Activated T-helper 1 cell treated with Interleukin-2 at 50 U/mL for 16 hours (primary cell): ENCODE results near the gene ACSM3.
A peak's percentile ranks its signal among the peaks of the same experiment; 100 is the strongest.

Source experiments
- DNase-seq: peaks from one replicate; pipeline ENCODE4 v3.0.0-alpha.2; 2020; ENCODE audit warnings: low read depth

The ACSM3 gene

DNA sequence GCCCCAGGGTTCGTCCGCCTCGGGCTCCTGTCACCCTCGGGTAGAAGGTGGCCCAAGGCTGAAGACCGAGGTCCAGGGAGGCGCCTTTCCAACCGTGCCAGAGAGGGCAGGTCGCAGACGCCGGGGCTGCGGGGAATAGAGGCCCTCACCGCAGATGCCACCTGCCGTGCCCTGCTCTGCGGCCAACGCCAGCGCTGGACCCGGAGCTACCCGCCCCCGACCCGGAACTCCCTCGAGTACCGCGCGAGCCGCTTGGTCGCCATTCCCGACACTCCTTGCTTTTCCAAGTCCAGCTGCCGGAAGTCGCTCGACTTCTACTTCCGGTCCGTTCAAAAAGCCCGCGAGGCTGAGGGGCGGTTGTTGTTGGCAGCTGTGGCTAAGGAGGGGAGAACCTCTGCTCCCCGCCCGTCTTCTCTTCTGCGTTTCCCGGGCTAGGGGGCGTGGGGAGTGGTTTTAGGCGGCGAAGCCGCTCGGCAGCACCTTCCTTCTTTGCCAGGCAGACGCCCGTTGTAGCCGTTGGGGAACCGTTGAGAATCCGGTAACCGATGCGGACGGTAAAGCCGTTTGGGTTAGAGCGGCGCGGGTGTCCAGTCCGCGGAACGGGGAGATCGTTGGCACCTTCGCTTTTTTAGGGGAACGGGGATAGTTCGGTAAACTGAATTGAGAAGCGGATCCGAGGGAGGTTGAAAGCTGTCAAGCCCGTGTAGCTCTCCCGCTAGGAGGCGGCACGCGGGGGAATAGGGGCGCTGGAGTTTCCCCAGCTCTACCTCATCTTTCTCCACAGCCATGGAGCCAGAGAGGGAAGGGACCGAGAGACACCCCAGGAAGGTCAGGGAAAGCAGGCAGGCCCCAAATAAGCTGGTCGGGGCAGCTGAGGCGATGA, 42.6 kb downstream of the ACSM3 start, which contains the start of the genes ERI2 and REXO5:
ERI2 (minus strand) TSS at position 305 of the 883 bp plus-strand sequence; CDS start at position 263, 42 bp downstream.
REXO5 (plus strand) TSS at position 360 of the 883 bp plus-strand sequence; CDS start at position 787, 427 bp downstream.
- DNase-seq, result peak; percentile 59

DNA sequence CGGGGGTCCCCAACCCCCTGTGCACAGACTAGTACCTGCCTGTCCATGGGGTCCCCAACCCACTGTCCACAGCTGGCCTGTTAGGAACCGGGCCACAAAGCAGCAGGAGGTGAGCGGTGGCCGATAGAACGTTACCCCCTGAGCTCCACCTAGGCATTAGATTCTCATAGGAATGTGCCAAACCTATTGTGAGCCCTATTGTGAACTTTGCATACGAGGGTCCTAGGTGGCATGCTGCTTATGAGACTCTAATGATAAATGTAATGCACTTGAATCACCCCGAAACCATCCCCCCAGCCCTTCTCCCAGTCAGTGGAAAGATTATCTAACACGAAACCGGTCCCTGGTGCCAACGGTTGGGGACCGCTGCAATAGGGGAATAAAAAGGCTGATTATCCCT, 44.0 kb downstream of the ACSM3 start:
- DNase-seq, result no peak

DNA sequence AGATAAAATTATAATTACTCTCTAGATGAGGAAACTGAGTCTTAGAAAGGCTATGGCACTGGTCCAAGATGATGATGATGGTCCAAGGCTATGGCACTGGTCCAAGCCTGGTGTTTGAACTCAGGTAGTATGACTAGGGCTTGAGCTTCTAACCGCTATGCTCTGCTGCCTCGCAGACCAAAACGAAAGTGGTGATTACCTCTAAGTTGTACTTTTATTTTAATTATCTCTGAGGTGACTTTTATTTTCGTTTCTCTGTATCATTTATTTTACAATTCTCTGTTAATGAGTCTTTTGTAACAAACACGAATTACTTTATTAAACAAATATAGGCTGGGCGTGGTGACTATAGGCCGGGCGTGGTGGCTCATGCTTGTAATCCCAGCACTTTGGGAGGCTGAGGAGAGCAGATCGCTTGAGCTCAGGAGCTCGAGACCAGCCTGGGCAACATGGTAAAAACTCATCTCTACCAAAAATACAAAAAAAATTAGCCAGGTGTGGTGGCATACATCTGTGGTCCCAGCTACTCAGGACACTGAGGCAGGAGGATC, 48.1 kb downstream of the ACSM3 start:
- no peak for DNase-seq

DNA sequence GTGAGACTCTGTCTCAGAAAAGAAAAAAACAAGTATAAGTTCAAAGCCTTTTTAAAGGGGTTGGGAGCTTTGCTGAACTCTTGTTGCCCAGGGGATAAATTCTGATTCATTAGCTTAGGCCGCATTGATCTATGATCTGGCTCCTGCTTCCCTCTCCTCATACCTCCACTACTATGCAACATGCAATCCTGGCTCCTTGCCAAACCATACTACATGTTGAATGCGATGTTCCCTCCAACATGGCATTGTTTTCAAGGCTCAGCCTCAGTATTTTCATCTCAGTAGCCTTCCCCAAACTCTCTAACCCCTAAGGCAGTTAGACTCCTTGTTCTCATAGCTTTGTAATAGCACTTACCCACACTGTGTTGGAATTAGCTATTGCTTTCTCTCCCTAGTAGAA, 48.7 kb downstream of the ACSM3 start:
- DNase-seq, result no peak

DNA sequence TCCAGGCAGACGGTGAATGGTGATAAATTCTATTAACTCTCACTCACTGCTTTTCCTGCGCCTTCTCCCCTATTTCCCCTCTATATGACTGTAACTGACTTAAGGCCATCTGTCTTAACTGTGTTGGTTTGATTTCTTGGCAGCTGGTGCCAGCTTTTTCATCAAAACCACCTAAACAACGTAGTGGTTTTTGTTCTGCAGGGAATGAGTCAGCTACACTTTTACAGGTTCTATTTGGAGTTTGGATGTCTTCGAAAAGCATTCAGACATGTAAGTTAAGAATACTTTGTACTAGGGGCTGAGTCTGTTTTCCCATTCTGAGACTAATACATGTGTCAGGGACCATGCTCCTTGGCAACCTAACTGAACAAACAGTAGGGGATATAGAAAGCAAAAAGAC, 51.0 kb downstream of the ACSM3 start:
- DNase-seq, result no peak

DNA sequence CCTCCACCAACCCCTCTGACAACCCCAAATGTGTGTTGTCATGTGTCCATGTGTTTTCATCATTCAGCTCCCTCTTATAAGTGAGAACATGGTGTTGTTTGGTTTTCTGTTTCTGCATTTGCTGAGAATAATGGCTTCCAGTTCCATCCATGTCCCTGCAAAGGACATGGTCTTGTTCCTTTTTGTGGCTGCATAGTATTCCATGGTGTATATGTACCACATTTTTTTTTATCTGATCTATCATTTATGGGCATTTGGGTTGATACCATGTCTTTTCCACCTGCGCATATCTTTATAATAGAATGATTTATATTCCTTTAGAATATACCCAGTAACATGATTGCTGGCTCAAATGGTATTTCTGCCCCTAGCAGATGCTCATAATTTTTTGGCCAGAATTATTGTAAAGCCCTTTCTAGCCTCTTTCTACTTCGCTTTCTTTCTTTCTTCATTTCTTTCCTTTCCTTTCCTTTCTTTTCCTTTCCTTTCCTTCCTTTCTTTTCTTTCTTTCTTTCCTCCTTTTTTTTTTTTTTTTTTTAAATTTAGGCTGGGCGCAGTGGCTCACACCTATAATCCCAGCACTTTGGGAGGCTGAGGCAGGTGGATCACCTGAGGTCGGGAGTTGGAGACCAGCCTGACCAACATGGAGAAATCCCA, 55.2 kb downstream of the ACSM3 start:
- DNase-seq, result no peak

DNA sequence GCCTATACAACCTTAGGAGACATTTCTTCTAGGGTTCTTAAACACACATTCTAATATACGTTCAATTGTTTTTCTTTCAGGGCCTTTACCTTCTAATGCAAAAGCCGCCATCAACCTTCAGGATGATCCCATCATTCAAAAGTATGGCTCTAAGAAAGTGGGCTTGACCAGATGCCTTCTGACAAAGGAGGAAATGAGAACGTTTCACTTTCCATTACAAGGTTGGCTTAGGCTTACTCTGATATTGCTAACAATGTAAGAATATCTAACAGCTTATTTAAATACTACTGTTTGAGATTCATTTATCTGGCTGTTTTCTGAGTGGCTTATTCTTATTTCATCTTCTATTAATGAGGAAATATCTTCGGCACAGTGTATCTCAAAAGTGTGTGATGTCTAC, 57.9 kb downstream of the ACSM3 start:
- no peak for DNase-seq

DNA sequence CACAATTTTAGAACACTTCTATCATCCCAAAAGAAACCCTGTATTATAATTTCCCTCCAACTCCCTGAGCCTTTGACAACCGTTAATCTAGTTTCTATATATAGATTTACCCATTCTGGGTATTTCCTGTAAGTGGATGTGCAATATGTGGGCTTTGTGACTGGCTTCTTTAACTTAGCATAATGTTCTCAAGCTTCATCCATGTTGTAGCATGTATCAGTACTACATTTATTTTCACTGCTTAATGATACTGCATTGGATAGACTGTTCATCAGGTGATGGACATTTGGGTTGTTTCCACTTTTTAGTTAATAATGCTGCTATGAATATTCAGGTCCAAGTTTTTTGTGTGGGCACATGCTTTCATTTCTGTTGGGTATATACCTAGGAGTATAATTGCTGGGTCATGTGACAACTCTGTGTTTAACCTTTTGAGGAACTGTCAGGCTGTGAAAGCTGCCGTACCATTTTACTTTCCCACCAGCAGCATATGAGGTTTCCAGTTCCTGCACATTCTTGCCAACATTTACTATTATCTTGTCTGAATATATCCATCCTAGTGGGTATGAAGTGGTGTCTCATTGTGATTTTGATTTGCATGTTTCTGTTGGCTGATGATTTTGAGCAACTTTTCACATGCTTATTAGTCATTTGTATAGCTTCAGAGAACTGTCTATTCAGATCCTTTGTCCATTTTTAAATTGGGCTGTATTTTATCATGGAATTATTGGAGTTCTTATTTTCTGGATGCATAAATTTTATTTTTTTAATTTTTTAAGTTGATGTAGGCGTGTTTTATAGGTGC, 58.9 kb downstream of the ACSM3 start:
- DNase-seq, result no peak

DNA sequence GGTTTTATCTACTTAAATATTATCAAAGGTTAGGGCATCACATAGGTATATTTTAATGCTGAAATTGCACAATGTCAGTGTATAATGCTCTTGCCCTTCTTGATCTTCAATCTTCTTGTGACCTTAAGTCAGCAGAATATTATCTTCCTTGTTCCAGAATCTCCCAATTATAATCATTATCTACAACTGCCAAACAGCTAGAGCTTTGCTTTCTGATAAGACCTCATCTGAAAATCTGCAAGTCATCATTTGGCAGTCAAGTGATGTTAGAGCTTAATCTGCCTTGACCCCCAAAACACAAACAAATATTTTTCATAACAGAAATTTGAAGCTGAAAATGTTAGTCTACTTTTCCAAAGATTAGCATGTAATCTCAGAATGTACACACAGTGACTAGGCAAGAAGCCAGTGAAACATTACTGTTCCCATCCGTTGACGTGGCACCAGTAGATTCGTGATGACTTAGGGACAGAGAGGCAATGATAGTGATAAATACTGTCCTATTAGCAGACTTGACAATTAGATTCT, 62.3 kb downstream of the ACSM3 start:
- DNase-seq, result no peak

DNA sequence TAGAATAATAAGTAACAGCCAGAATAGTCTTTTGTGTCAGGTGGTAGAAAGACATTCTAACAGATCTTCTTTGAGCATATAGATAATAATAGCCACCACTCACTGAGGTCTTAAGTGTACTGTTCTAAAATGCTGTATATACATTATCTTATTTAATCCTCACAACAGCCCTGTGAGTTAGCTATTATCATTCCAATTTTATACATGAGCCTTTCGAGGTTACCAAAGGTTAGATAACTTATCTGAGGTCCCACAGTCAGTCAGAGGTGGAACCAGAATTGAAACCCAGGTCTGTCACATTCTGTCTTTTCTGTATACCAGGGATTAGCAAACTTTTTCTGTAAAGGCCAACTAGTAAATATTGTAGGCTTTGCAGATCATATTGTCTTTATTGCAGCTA, 65.7 kb downstream of the ACSM3 start:
- DNase-seq, result no peak

DNA sequence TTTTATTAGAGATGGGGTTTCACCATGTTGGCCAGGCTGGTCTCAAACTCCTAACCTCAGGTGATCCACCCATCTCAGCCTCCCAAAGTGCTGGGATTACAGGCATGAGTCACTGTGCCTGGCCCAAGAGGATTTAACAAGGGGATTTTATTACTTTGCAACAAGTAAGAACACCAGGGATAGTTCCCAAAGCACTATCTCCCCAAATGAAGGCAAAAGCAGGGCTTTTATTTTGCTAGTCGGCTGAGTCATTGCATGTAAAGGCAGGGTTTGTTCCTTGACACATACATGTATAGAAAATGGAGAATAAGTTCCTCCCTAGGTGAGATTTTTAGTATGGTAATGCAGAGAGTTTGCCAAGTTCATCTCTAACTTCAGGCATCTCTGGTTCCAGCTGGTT, 66.6 kb downstream of the ACSM3 start:
- no peak for DNase-seq

DNA sequence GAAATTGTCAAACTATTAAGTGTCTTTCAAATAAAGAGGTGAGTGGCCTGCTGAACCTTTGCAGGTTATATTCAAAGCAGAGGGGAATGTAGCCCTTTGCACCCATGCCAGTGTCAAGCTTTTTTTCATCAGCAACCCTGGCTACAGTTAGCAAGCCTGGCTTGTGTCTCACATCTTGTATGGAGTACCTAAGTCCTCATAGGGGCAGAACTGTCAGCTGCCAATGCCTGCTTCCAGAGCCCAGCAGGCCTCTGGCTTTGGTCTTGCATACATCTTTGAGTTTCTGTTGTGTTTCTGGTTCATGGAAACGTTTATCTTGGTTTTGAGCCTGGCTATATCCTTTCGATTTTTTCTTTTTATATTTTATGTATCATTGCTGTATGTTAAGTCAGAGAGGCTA, 69.3 kb downstream of the ACSM3 start:
- no peak for DNase-seq

DNA sequence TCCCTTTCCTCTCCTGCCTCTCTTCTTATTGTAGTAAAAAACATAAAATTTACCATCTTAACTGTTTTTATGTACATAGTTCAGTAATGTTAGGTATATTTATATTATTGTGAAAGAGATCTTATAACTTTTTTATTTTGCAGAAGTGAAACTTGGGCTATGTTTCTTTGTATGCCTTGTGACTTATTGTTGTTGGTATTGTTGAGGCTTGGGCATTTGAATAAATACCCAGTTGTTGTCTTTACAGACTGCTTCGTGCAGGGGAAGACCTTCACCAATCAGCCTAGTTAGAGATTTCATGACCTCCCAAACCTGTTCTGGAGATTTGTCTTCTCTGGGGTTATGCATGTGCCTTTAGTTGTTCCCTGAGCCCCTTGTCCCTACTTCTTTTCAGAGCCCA, 74.4 kb downstream of the ACSM3 start:
- DNase-seq, result no peak

DNA sequence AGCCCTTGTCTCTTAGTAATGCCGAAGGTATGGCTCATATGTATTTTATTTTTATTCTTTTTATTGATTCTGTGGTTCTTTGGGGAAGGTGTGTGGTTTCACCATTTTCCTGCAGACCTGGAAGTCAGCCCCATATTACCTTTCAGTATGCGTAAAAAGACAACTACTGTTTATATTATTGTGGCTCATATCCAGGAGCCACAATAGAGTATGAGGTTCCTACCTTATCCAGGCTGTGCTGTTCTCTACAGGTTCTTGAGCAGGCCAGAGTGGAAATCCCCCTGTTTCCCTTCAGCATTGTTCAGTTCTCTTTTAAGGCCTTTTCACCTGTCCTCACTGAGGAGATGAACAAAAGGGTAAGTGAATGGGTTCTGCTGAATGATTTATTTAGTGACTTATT, 75.7 kb downstream of the ACSM3 start:
- DNase-seq, result no peak

DNA sequence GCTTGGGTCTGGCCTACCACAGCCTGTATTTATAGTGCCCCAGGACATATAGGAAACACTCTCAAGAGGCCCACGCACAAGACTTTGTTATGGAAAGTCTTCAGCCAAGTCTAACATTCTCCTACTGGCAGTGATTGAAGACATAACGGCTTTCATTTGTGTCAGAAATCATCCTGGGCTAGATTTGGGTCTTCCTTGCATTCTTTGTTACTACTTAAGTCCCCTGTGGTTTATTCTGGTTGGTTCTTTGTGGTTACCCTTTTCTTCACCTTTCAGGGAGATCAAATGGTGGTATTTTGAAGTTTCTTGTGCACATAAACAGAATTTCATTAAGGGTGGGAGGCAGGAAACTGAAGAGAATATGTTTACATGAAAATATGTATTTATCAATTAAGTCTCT, 80.2 kb downstream of the ACSM3 start:
- no peak for DNase-seq

DNA sequence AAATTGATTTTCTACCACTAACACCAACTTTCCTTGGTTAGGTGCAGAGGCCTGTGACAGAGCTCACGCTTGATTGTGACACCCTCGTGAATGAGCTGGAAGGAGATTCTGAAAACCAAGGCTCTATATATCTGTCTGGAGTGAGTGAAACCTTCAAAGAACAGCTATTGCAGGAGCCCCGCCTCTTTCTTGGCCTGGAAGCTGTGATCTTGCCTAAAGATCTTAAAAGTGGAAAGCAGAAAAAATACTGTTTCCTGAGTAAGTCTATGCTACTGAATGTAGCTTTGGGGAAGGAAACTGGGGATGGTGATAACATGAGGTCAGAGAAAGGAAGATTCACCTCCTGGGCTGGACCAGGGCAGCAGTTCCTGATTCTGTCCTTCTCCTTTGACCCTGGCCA, 80.8 kb downstream of the ACSM3 start:
- no peak for DNase-seq

DNA sequence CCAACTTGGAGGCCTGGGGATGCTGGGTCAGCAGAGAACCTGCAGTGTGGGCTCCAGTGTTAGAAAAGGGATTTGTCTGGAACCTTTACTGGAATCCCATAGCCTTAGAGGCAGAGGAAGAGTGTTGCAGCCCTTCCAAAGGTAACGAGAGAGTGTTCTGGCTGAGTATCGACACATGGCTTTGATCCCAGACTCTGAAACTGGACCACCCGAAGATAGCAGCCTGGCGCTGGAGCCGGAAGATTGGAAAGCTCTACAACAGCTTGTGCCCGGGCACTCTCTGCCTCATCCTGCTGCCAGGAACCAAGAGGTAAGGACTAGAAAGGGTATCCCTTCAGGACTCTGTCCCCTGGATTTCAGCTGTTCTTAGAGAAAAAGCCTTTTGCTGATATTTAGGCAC, 82.2 kb downstream of the ACSM3 start:
- DNase-seq, result no peak

DNA sequence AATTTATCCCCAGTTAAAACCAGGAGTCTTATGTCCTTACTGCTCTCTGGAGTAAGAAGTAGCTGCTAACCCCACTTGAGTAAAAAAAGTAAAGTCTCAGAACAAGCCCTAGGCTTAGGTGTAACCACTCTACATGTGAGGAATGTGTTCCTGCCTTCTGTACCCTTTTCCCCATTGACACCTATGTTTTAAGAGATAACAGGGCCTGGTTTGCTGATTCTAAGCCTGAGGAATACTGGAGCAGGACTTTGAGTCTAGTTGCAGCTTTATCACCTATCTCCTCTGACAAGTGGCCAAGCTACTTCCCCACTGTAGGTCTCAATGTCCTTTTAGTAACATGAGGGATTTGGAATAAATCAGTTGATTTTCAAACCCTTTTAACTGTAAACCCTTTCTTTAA, 82.7 kb downstream of the ACSM3 start:
- DNase-seq, result no peak
